GM12878 (cell line): ENCODE results near the gene ASMTL. TPM values are rescaled to one million over a fixed set of nuclear protein-coding genes. Genes with fewer than 3 reads are reported as not detected.

Experiments
- ATAC-seq: fragments of 200-7000 bp; cut with Tn5 transposase; 3 replicates; pipeline ENCODE4 v1.9.1; 2020; ENCODE audit warnings: mild to moderate bottlenecking, moderate library complexity
- BruUV-seq: library from RNA; stranded (reverse); fragments of 400-500 nt; replicated peaks from 2 replicates; lab custom pipeline; 2021; lab: Mats Ljungman, UMichigan
- CTCF ChIA-PET: fragments of 300-600 bp; sonication (Branson Sonifier 250); formaldehyde crosslinking; extraction: SDS; loops from one replicate; lab custom pipeline; 2021; ENCODE audit warnings: inconsistent platforms; lab: Yijun Ruan, JAX
- POLR2A ChIA-PET: fragments of 350-600 bp; formaldehyde crosslinking; extraction: SDS; loops from one replicate; lab custom pipeline; 2021; ENCODE audit warnings: inconsistent platforms; lab: Charles Lee
- RAD21 ChIA-PET: fragments of 300-600 bp; sonication (Branson Sonifier 250); formaldehyde crosslinking; loops from one replicate; lab custom pipeline; 2023; ENCODE audit warnings: antibody characterized with exemption; ENCODE audit not compliant: unreplicated experiment; lab: Charles Lee
- SMC1A ChIA-PET: fragments of 300-600 bp; sonication (Branson Sonifier 250); formaldehyde crosslinking; loops from one replicate; lab custom pipeline; 2023; ENCODE audit not compliant: unreplicated experiment, uncharacterized antibody; lab: Charles Lee
- DNase-seq: peaks from one replicate; pipeline ENCODE4 v3.0.0-alpha.2; 2011; ENCODE audit warnings: low read depth, low spot score
- FAIRE-seq: peaks from 3 replicates; lab custom pipeline; 2011; peaks lifted over from hg19 to GRCh38; lab: Jason Lieb, UNC
- H2AFZ ChIP-seq: 2 replicates; pipeline ENCODE4 v1.6.0; 2011; ENCODE audit warnings: low read depth, low read length, control low read depth; ENCODE audit not compliant: control insufficient read depth
- H3K27ac ChIP-seq: 2 replicates; pipeline ENCODE4 v1.5.1; 2011; ENCODE audit warnings: control low read depth; ENCODE audit not compliant: control insufficient read depth, insufficient read depth
- H3K27me3 ChIP-seq, 2 experiments: replicated peaks in 1 of 2; 2 replicates each; pipeline versions ENCODE4 v1.6.0 to v1.6.1; 2011; ENCODE audit warnings: low read length in 1 of 2; ENCODE audit not compliant: control insufficient read depth in 2 of 2, insufficient read depth in 2 of 2
- H3K36me3 ChIP-seq, 2 experiments: 2 replicates each; pipeline ENCODE4 v1.5.1; 2011; ENCODE audit warnings: low read length in 1 of 2; ENCODE audit not compliant: control insufficient read depth in 2 of 2, insufficient read depth in 2 of 2
- H3K4me1 ChIP-seq: 2 replicates; pipeline ENCODE4 v1.6.1; 2011; ENCODE audit warnings: mild to moderate bottlenecking, low read length, moderate library complexity, mixed read lengths; ENCODE audit not compliant: control insufficient read depth, insufficient read depth
- H3K4me2 ChIP-seq: 2 replicates; pipeline ENCODE4 v1.6.0; 2011; ENCODE audit warnings: control low read depth; ENCODE audit not compliant: control insufficient read depth, insufficient read depth
- H3K4me3 ChIP-seq: fragments of 200-600 bp; sonication (generic); 2 replicates; pipeline ENCODE4 v1.5.1; 2016
- H3K79me2 ChIP-seq: 2 replicates; pipeline ENCODE4 v1.6.0; 2011; ENCODE audit warnings: low read length; ENCODE audit not compliant: control insufficient read depth, insufficient read depth
- H3K9ac ChIP-seq: 2 replicates; pipeline ENCODE4 v1.8.0; 2011; ENCODE audit warnings: low read length, control low read depth, mixed read lengths; ENCODE audit not compliant: control insufficient read depth, insufficient read depth
- H3K9me3 ChIP-seq: replicated peaks from 3 replicates; pipeline ENCODE4 v1.5.1; 2011; ENCODE audit warnings: mild to moderate bottlenecking, low read length; ENCODE audit not compliant: control insufficient read depth, insufficient read depth
- H4K20me1 ChIP-seq: 2 replicates; pipeline ENCODE4 v1.6.0; 2011; ENCODE audit not compliant: control insufficient read depth, insufficient read depth
- E4F1 ChIP-seq: fragments of 450-650 bp; IDR thresholded peaks from 2 replicates; pipeline ENCODE4 v1.6.1; 2018; ENCODE audit warnings: borderline replicate concordance, mild to moderate bottlenecking; ENCODE audit not compliant: partially characterized antibody
- IKZF2 ChIP-seq, 2 experiments: fragments of 450-650 bp; IDR thresholded peaks; 2 replicates each; pipeline ENCODE4 v1.6.1; 2017; ENCODE audit warnings: mild to moderate bottlenecking in 2 of 2, moderate library complexity in 2 of 2
- NFIC ChIP-seq: IDR thresholded peaks from 2 replicates; pipeline ENCODE4 v1.6.1; 2012; ENCODE audit warnings: low read depth, mild to moderate bottlenecking, inconsistent platforms, low read length, moderate library complexity
- WGBS: methylation state at CpG from one replicate; pipeline ENCODE4 v1.1.6; 2016; ENCODE audit warnings: low lambda C conversion rate; ENCODE audit not compliant: insufficient replicate concordance, insufficient coverage; ENCODE audit errors: missing lambda C conversion rate; 5-methylcytosine and 5-hydroxymethylcytosine counted together
- in situ Hi-C: fragments of 300-500 bp; cut with MboI; formaldehyde crosslinking; loops from 9 replicates; pipeline ENCODE4 v1.14.3; 2018; ENCODE audit warnings: mixed read lengths
- intact Hi-C: fragments of 100-400 bp; cut with micrococcal nuclease; formaldehyde crosslinking; loops from one replicate; pipeline ENCODE4 v1.14.2; 2022; ENCODE audit not compliant: unreplicated experiment
- polyA plus RNA-seq, 11 experiments: library from polyadenylated mRNA; depleted of rRNA in 4 of 11; unstranded in 6 of 11; stranded (reverse) in 5 of 11; fragments of >200 nt; fragmentation: Nextera tagmentation in 4 of 11; fragmentation: Illumina TruSeq in 1 of 11; extraction: Ambion mirVana in 4 of 11; extraction: Trizol in 1 of 11; gene quantifications; 1 replicate in 1 of 11; 2 replicates in 10 of 11; pipeline versions ENCODE4 v1.2.1 to v1.2.3, GENCODE V29; 2011 to 2016; ENCODE audit warnings: inconsistent platforms in 2 of 11, missing spikeins in 2 of 11, low read depth in 1 of 11
- total RNA-seq, 4 experiments: library from RNA; depleted of rRNA in 3 of 4; stranded (reverse); fragments of >200 nt in 3 of 4; fragmentation: Illumina TruSeq in 1 of 4; extraction: Trizol in 1 of 4; gene quantifications; 2 replicates each; pipeline versions ENCODE4 v1.2.1 to v1.2.3, GENCODE V29; 2013 to 2021

Gene ASMTL
- total and polyA plus RNA-seq, 10 of the 15 experiments (the other 5 are each of a cell fraction or from before 2014, with no cell fraction given): 1.6 to 51.9 (median 32.1) TPM

GRCh38 chrX:1393871-1394615 is 58.7 kb downstream of the ASMTL start:
- ATAC-seq (no peak), DNase-seq (no peak), FAIRE-seq (no peak)
- RAD21 ChIA-PET: no interaction called here
- peak overlapping the region; percentile 75; the same call in 1 of the 2 replicates for H3K4me3 ChIP-seq
- H3K4me1 ChIP-seq: peaks cover 8% of the 10 kb centered on the region
- H2AFZ ChIP-seq: no peak overlapping the region
- H3K36me3 ChIP-seq: peaks cover 7 to 17% of the 10 kb centered on the region in 2 experiments; a peak in 3 of 4 replicates
- no peak overlapping the region for H3K27ac ChIP-seq
- WGBS: 89% methylated on average over 11 of the region's 16 CpGs
- TF ChIP-seq IKZF2 (IDR thresholded peaks at IDR 0.05) (peak; percentile 50 to 74), NFIC (no peak), E4F1 (peak; percentile 16)
- H3K79me2 ChIP-seq: peaks cover 60% of the 10 kb centered on the region
- intact Hi-C loops: loop anchor here (2.0 kb wide), 2 partner anchors 71 to 147 kb away; no protein-coding TSS in a partner anchor
- no TSS peak for BruUV-seq
- in situ Hi-C loops: no loop called here
- no peaks in the 10 kb centered on the region for H3K27me3 ChIP-seq
- POLR2A ChIA-PET: no interaction called here
- SMC1A ChIA-PET: no interaction called here
- H4K20me1 ChIP-seq: peaks cover 16% of the 10 kb centered on the region; the same call in 1 of the 2 replicates
- CTCF ChIA-PET: no interaction called here
- H3K9me3 ChIP-seq: no peaks in the 10 kb centered on the region
- H3K9ac ChIP-seq: no peak overlapping the region; the same call in 1 of the 2 replicates
- H3K4me2 ChIP-seq: peak overlapping the region; percentile 38
